ENCODE results near the gene GPD2.

The GPD2 gene

DNA sequence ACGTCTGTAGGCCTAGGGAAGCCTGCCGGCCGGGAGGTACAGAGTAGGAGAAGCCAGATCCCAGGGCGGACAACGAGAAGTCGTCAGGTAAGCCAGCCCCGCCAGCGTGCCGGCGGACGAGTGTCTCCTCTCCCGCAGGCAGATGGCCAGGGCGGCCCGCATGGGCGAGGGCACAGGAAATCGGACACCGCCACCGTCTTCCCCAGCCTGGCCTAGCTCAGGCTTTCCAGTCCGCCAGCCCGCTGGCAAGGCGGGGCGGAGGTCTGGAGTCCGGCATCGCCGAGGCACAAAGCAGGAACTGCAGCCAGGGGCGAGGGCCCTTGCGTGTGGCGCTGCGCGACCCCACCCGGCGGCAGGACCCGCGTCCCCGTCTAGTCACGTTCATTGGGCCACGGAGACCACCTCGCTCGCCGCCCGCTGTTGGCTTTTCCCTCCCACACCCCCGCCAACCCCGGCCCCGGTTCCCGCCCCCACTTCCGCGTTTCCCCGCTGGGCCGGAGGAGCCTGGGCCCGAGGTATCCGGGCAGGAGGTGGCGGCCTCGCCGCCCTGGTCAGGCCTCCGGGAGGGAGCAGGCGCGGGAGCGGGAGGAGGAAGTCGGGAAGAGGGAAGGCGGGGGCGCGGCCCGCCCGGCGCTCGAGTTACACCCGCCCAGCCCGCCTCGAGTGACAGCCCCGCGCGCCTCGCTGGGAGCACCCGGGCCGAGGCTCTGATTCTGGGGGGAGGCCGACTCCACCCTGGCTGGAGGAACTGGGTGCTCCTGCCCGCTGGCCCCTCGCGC, at the start of gene GPD2:
TSS of gene GPD2 (plus strand) at position 662 of the 779 bp plus-strand sequence. CDS start 39,727 bp downstream, outside the sequence.
- peak; percentile 88 for DNase-seq

DNA sequence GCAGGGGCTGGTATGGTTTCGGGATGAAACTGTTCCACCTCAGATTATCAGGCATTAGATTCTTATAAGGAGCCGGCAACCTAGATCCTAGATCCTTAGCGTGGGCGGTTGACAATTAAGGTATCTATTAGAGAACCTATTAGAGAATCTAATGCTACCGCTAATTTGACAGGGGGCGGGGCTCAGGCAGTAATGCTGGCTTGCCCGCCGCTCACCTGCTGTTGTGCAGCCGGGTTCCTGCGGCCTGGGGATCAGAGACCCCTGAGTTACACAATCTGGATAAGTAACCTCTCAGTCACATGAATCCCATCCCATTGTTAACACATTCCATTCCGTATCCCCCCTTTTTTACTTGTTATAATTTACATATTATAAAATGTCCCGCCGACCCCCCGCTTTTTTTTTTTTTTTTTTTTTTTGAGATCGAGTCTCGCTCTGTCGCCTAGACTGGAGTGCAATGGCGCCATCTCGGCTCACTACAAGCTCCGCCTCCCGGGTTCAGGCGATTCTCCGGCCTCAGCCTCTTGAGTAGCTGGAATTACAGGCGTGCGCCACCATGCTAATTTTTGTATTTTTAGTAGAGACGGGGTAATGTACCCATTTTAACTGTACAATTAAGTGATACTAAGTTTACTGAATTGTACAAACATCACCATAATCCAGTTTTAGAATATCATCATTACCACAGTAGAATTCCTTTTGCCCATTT, 42.0 kb upstream of the GPD2 start:
- DNase-seq: no peak

DNA sequence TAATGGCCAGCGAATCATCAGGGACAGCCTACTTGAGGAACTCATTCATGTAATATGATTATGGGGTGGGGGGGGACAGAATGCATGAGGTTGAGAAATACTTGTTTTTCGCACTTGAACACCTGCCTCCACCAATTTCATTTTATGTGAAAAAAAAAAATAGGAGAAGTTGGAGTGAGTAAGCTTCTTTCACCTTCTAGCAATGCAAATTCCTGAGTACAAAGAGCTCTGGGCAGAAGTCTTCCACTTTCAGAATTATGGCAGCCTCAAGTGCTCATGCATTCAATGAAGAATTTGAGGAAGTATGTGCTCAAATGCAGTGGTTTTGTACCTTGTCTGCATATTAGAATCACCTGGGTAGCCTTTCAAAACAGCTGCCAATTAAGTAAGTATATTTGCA, 40.1 kb upstream of the GPD2 start:
- no peak for DNase-seq

DNA sequence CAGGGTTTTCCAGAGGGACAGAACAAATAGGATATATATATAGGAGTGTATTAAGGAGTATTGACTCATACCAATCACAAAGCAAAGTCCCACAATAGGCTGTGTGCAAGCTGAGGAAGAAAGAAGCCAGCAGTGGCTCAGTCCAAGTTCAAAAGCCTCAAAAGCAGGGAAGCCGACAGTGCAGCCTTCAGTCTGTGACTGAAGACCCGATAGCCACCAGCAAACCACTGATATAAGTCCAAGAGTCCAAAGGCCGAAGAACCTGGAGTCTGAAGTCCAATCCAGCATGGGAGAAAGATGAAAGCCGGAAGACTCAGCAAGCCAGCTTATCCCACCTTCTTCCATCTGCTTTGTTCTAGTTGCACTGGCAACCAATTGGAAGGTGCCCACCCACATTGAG, 39.0 kb upstream of the GPD2 start:
- no peak for DNase-seq

DNA sequence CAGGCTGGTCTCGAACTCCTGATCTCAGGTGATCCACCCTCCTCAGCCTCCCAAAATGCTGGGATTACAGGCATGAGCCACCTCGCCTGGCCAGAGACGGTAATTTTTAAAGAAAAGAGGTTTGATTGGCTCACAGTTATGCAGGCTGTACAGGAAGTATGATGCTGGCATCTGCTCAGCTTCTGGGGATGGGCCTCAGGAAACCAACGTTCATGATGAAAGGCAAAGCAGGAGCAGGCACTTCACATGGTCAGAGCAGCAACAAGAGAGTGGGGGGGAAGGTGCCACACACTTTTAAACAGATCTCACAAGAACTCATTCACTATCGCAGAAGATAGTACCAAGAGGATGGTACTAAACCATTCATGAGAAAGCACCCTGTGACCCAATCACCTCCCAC, 38.0 kb upstream of the GPD2 start:
- DNase-seq: no peak

DNA sequence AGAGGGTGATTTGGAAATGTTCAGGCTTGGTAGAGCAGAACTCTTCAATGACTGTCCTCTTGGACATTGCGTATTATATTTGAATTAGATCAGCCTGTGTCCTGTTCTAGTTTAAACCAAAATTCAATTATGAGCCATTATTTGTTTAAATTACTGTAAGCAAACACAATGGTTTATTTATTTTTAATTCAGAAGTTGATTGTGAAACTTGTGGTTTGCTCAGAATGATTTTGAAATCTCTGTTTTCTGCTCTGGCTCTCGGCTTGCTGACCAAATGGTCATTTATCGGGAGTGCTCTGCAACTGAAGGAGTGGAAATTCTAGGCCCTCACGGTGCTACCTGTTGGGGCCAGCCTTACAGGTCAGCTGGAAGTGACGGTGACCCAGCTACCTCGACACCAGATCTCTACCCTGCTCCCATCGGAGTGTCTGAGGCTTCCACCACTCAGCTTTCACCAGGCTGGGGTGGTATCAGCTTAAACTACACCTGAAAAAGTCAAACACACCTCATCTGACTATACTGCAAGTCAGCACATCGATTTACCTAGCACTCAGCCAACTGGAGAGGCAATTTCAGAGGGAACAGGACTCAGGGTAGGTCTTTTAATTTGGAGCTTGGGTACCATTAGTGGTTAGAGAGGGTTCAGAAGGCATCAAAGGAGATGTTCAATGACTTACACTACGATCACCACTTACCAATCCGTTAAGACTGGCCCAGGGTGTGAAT, 36.8 kb upstream of the GPD2 start:
- peak; percentile 30 for DNase-seq

DNA sequence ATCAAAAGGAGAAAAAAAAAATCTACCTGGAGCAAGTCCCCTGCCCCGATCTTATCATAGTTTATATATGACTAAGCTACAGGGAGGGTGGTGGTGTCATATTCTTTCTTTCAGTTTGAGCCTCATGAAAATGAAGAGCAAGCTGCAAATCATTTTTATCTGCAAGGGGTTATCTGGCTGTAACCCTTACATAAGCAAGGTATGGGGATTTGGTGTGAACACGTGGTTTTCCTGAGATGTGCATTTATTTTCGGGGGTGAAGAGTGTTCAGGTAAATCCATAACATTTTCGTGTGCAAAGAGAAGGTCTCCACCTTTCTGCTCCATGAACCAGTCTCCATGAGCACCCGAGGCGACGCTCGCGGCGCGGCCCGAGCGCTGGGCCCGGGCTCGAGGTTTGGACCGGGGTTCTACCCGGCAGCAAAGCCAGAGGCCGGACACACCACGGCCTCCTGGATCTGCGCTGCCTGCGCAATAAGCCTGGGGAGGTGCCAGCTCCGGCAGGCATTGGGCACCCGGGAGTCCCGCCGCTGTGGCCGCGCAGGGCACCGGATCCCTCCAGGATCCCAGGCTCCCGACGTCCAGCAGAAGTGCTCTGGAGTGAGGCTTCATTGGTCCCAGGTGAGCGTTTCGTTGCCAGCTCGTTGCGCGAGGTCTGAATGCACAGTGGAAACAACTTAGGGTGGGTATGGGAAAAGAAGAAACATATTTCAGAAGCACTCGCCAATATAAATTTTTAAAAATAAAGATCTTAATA, 36.1 kb upstream of the GPD2 start:
- peak; percentile 82 for DNase-seq

DNA sequence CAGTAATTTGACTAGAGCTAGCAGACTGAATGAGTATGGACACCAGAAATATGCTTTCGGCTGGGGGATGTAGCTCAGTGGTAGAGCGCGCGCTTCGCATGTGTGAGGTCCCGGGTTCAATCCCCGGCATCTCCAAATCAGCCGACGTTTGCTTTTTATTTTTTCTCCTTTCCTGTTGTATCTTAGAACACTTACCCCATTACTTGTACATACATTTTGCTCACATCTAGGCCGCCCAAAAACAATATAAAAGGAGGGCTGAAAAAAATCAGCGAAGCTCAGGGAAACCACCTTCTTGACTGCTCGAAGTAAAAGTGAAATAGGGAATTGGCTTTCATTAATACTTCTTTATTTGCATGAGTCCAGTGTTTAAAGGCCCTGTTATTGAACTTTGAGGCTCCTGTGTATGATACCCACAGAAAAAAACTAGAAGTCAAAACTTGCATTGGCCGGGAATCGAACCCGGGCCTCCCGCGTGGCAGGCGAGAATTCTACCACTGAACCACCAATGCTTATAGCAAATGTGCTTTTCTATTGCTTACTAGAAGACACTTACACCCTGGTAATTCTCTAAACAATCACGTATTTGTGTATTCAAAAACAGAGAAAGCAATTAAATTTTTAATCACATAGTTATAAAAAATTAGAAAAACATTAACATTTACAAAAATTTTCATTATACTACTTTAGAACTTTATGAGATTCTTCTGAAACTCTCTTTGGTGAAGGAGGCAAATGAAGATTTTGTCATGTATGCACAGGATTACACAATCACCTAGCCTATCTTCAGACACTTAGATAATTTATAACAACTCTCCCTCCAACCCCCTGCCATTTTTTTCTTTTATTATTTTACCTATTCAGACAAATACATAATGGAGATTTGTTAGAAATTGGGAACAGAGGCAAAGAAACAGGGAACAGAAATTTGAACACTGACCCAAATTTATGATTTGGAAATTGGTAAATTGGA, 35.2 kb upstream of the GPD2 start:
- peak; percentile 82 for DNase-seq

DNA sequence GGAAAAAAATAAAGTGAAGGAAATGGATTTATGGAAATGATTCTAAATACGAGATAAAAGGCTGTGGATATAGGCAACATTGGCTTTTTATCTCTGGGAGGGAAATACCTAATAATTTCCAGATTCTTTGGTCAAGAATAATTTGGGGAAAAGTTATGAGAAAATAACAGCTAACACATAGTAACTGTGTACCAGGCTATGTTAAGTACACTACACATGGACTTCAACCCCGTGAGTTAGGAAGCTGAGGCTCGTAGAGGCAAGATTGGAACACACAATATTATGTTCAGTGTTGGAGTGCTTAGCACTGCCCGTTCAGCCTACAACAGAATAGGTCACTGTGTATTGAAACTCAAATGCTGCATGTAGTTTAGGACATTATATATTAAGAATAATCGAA, 34.3 kb upstream of the GPD2 start:
- DNase-seq: no peak

DNA sequence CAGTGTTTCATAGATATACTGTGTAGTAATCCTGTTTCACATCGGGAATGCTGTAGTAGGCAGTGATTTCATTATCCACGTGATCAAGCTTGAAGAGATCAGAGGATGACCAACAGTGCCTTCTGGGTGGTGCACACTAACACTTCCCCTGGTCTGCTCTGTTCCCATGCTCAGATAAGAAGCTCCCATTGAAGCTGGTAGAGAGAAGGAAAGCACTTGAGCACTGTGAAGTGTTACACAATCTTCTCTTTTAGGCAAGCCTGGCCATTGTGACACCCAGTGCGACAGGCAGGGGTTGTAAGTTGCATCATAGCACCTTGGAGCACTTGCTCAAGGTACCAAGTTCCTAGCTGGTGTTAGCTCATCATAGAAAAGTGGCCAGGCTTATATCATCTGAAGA, 30.6 kb upstream of the GPD2 start:
- DNase-seq: no peak

DNA sequence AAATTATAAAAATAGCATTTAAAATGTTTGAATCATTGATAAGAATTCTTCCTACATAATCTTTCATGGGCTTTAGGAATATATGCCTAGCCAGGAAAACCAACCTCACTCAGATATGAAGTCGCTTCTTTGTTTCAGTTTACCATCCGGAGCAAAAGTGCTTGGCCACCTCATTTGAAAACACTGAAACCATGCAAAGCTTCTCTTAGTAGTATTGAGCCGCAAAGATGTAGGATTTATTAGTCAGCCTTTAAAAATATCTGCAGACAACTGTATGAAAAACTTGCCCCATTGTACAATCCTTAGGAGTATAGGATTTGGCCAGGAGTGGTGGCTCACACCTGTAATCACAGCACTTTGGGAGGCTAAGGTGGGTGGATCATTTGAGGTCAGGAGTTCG, 24.3 kb upstream of the GPD2 start:
- no peak for DNase-seq

DNA sequence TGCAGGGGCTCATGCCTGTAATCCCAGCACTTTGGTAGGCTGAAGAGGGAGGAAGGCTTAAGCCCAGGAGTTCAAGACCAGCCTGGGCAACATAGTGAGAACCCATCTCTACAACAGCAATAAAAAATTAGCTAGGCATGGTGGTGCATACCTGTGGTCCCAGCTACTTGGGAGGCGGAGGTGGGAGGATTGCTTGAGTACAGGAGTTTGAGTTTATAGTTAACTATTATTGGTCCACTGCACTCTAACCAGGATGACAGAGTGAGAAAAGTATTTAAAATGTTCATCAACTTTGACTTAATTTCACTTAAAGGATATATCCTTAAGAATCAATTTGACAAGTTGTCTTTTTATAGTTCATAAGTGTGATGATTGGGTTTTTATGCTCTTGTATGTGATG, 14.3 kb upstream of the GPD2 start:
- DNase-seq: no peak

DNA sequence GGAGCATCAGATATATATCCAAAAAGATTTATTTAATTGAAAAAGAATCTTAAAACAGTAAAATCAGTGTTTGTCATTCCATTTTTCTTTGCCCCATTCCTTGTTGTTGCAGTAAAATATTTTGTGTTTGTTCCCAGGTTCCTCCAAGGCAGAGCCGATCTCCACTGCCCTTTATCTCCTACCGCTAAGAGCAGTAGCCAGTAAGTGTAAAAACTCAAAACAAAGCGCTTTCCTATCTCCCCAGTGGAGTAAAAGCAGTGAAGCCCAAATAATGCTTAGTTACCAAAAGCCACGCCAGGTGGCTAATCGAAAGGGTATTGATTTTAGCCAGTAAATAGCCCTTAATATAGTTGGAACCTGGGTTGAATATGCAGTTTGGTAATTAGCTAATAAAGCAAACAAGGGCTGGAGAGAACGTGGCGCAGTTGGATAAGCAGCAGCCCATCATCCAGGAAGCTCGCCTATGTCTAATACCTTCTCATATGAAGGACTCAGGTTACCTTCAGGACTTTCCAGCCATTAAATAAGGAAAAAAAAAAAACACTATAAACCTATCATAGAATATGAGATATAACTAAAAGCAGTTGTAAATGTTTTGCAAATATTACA, 12.4 kb upstream of the GPD2 start:
- no peak for DNase-seq

DNA sequence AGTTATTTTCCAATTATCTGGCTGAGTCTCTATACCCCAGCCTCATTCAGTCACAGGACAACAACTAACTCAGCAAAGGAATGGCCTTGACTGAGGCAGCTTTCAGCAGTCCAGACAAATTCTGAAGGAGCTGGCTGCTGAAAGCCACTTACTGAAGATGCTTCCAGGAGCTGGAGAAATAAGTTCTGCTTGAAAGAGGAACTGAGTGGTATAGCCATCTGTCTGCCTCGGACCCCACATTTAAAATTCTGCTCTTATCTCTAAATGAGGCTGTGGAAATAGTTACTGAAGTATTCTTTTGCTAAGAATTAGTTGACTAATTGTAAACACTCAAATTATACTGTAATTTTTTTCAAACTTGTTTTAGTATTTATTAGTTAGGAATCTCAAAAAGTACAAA, 9.1 kb upstream of the GPD2 start:
- DNase-seq: no peak

DNA sequence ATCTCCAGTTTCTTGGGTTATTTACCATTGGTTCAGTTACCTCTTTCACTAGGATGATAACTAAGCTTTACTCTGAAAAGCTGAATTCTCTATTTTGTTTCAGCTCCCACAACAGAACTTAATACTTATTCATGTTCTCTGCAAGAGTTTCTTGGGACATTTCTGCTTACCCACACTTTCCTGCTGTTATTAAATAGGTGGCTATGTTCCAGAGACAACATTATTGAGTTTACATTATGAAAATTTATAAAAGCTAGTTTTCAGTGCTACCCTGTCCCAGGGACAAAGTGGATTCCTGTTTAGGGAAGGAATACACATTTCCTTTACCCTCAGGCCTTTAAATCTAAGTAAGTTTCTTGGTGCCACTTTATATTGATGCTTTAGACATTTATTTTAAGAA, 7.0 kb upstream of the GPD2 start:
- no peak for DNase-seq

DNA sequence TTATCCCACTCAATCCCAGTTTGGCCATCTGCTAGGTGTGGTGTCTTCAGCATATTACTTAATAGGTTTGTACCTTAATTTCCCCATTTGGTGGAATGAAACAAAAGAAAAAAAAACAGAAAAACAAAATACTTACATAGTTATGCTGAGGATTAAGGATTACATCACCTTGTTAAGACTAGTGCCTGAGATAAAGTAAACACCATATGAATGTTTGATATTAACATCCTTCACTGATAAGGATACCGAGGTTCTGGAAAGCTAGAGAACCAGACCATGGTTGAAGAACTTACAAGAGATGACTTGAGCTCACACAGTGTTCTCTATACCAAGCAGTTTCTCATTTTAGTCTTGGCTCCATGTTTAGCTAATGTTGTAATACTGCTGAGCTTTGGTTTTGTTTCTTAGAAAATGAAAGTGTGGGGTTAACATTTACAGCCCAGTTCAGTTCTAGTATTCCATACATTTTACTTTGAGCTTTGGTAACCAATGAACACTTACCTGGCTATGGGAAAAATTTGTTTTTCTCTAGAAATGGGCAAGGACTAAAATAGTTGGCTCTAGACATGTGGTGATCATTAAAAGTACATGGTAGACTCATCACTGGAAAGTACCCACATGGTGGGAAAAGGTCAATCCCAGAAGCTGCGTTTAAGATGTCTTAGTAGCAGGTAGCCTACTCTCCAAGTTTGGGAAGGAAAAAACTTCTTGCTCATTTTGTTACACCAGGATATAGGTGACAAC, 5.8 kb upstream of the GPD2 start:
- no peak for DNase-seq

DNA sequence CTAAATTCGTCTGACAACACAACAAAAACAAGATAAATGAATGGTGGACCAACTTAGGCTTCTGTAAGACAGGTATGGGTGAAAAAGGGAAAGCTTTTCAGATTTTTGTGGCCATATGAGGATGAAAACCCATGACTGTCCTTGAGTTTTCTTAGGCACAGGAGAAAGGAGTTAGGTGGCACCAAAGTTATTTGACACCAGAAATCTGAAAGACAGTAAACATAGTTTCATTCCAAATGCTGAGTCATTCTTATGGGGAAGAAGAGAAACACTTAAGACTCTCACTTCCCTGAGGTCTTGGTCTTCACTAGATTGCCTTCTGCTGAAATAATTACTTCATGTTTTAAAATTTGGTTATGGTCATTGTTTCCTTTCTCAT, 5.2 kb upstream of the GPD2 start:
- DNase-seq: no peak

DNA sequence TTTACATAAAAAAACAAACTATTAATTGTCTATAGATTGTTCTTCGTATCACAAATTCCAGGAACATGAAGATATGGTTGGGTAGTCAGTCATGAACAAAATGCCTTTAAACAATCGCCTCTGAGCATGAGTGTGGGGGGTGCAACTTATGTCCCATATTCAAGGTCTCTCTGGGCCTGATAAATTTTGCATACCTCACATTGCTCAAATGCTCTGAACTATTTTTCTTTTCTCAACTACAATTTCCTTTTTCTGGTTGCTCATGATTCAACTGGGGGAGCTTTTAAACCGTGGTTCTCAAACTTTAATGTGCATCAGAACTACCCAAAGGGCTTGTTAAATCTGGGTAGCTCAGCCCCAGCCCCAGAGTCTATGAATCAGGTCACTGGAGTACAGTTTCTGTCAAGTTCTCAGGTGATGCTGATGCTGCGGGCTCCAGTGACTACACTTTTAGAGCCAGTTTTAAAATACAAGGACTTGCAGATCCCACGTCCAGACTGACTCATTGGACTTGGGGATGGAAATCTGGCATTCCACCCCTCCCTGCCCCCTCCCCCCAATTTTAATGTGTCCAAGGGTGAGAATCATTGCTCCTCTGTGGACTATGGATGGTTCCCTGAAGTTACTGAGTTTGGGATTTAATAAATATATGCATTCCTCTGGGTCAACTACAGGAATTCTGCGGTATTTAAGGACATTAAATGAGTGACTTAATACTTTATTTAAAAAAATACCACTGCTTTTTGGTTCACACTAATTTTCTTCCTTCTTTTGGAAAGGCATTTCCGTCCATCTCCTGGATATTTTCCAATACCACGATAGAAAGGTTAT, 1.5 kb upstream of the GPD2 start:
- no peak for DNase-seq

DNA sequence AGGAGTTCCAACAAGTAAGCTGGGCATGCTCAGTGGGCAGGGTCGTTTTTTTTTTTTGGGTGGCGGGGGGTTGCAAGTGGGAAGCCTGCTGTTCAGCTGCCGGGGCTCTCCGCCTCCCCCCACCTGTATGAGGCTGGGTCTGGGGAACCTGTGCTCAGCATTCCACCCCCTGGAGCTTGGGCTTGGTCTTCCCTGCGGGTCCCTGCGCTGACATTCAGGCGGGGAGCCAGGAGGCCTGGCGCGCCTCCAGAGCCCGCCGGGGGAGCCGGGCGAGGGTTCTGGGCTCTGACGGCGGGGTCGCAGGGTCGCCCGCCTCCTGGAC, 822 bp upstream of the GPD2 start:
- DNase-seq: no peak

DNA sequence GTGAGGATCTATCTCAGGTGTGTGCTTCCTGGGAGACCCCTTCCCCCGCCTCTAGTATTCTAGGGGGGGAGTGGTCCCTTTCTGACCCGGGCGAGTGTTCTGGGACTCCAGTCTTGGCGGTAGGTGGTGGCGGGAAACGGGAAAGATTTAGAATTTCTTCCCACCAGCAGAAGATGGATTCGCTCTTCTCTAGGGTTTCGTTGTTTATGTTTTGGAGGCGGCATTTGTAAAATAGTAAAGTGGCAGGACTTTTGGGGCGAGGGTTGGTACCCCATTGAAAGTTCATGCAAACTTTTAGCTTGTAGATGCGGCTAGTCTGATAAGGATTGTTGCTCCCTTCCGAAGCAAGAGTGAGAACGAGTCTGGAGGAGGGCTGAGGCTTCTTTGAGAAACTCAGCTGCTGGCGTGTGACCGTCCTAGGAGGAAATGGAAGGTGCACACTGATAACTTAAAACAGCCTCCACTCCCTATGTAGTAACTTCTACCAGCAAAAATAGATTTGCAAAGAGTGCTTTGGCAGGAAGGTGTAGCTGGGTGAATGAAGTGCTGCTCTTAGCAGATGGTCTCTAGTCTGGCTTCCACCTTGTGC, 412 bp downstream of the GPD2 start:
- DNase-seq: no peak

Data from DMS153 (cell line).